IMR-90 (cell line): ENCODE results near the gene AKT3. TPM values are rescaled to one million over a fixed set of nuclear protein-coding genes. Genes with fewer than 3 reads are reported as not detected.

Experiments
- ATAC-seq: fragments of 200-7000 bp; cut with Tn5 transposase; 2 replicates; pipeline ENCODE4 v1.9.1; 2020; ENCODE audit warnings: low read depth, mild to moderate bottlenecking, moderate library complexity
- BruUV-seq: library from RNA; stranded (reverse); fragments of 400-500 nt; replicated peaks from 2 replicates; lab custom pipeline; 2021; lab: Mats Ljungman, UMichigan
- CTCF ChIA-PET: fragments of 300-600 bp; formaldehyde crosslinking; extraction: SDS; loops from one replicate; lab custom pipeline; 2021; ENCODE audit warnings: antibody characterized with exemption; lab: Yijun Ruan, JAX
- POLR2A ChIA-PET: fragments of 300-600 bp; sonication (Branson Sonifier 250); formaldehyde crosslinking; loops from one replicate; lab custom pipeline; 2022; ENCODE audit warnings: antibody characterized with exemption; ENCODE audit not compliant: unreplicated experiment; lab: Charles Lee
- DNase-seq: peaks from one replicate; pipeline ENCODE4 v3.0.0; 2013
- H2AFZ ChIP-seq: replicated peaks from 2 replicates; pipeline ENCODE3; 2013; ENCODE audit warnings: low read length, mild to moderate bottlenecking; ENCODE audit not compliant: poor library complexity
- H2AK5ac ChIP-seq: 2 replicates; pipeline ENCODE4 v1.6.1; 2013; ENCODE audit warnings: low read depth, low read length, inconsistent platforms
- H2AK9ac ChIP-seq: replicated peaks from 2 replicates; pipeline ENCODE3; 2013; ENCODE audit warnings: mild to moderate bottlenecking, low read depth, low read length, moderate library complexity; ENCODE audit not compliant: poor library complexity
- H2BK120ac ChIP-seq: 2 replicates; pipeline ENCODE4 v1.6.1; 2013; ENCODE audit warnings: low read depth, low read length, inconsistent platforms
- H2BK15ac ChIP-seq: 3 replicates; pipeline ENCODE4 v1.6.1; 2013; ENCODE audit warnings: low read depth, low read length, inconsistent platforms
- H2BK20ac ChIP-seq: 2 replicates; pipeline ENCODE4 v1.6.1; 2013; ENCODE audit warnings: low read depth, mild to moderate bottlenecking, inconsistent platforms, low read length, moderate library complexity
- H2BK5ac ChIP-seq: 2 replicates; pipeline ENCODE4 v1.6.1; 2013; ENCODE audit warnings: mild to moderate bottlenecking, low read depth, low read length, inconsistent platforms; ENCODE audit not compliant: poor library complexity, severe bottlenecking
- H3K14ac ChIP-seq: replicated peaks from 2 replicates; pipeline ENCODE4 v1.6.1; 2013; ENCODE audit warnings: low read depth, low read length, inconsistent platforms
- H3K18ac ChIP-seq: 2 replicates; pipeline ENCODE4 v1.6.1; 2013; ENCODE audit warnings: low read depth, low read length, control low read depth
- H3K23ac ChIP-seq: 2 replicates; pipeline ENCODE4 v1.6.1; 2013; ENCODE audit warnings: low read depth, low read length, inconsistent platforms
- H3K27ac ChIP-seq: 2 replicates; pipeline ENCODE4 v1.5.1; 2013; ENCODE audit warnings: mild to moderate bottlenecking, control low read depth, low read length; ENCODE audit not compliant: insufficient read depth
- H3K27me3 ChIP-seq: 2 replicates; pipeline ENCODE4 v1.6.1; 2013; ENCODE audit warnings: low read length; ENCODE audit not compliant: control insufficient read depth, insufficient read depth
- H3K36me3 ChIP-seq: 2 replicates; pipeline ENCODE4 v1.6.1; 2013; ENCODE audit warnings: low read length, mixed read lengths; ENCODE audit not compliant: control insufficient read depth, insufficient read depth
- H3K4ac ChIP-seq: 2 replicates; pipeline ENCODE4 v1.6.1; 2013; ENCODE audit warnings: low read depth, low read length, inconsistent platforms
- H3K4me1 ChIP-seq: 2 replicates; pipeline ENCODE4 v1.6.1; 2013; ENCODE audit warnings: low read length, mixed read lengths; ENCODE audit not compliant: control insufficient read depth, insufficient read depth
- H3K4me2 ChIP-seq: 2 replicates; pipeline ENCODE4 v1.6.1; 2013; ENCODE audit warnings: low read depth, mild to moderate bottlenecking, control low read depth, low read length, moderate library complexity
- H3K4me3 ChIP-seq: 2 replicates; pipeline ENCODE4 v1.5.1; 2013; ENCODE audit warnings: low read depth, mild to moderate bottlenecking, control low read depth, low read length, moderate library complexity; ENCODE audit not compliant: insufficient read depth
- H3K56ac ChIP-seq: 2 replicates; pipeline ENCODE4 v1.6.1; 2013; ENCODE audit warnings: low read length, inconsistent platforms; ENCODE audit not compliant: insufficient read depth; ENCODE audit errors: extremely low read depth
- H3K79me1 ChIP-seq, 2 experiments: 2 replicates each; pipeline ENCODE4 v1.6.1; 2013; ENCODE audit warnings: low read length in 2 of 2, inconsistent platforms in 1 of 2, low read depth in 1 of 2
- H3K9ac ChIP-seq: 2 replicates; pipeline ENCODE4 v1.6.1; 2013; ENCODE audit warnings: low read depth, low read length, control low read depth
- H3K9me1 ChIP-seq: 2 replicates; pipeline ENCODE4 v1.6.1; 2013; ENCODE audit warnings: low read length, inconsistent platforms; ENCODE audit not compliant: insufficient read depth
- H3K9me3 ChIP-seq: 2 replicates; pipeline ENCODE4 v1.6.1; 2013; ENCODE audit warnings: low read length; ENCODE audit not compliant: control insufficient read depth, insufficient read depth
- H4K20me1 ChIP-seq: 2 replicates; pipeline ENCODE4 v1.6.1; 2013; ENCODE audit warnings: low read length, inconsistent platforms; ENCODE audit not compliant: insufficient read depth
- H4K5ac ChIP-seq: 2 replicates; pipeline ENCODE4 v1.6.1; 2013; ENCODE audit warnings: mild to moderate bottlenecking, low read depth, low read length, control low read depth
- H4K8ac ChIP-seq, 2 experiments: 2 replicates each; pipeline ENCODE4 v1.6.1; 2013; ENCODE audit warnings: low read depth in 2 of 2, low read length in 2 of 2, control low read depth in 1 of 2, inconsistent platforms in 1 of 2
- H4K91ac ChIP-seq: 2 replicates; pipeline ENCODE4 v1.6.1; 2013; ENCODE audit warnings: low read depth, low read length, inconsistent platforms; ENCODE audit not compliant: insufficient read depth
- BHLHE40 ChIP-seq: fragments of 150-350 bp; IDR thresholded peaks from 2 replicates; pipeline ENCODE4 v1.6.1; 2016; ENCODE audit warnings: mild to moderate bottlenecking, low read depth, low read length
- CHD1 ChIP-seq: IDR thresholded peaks from 2 replicates; pipeline ENCODE4 v1.6.1; 2012; ENCODE audit warnings: low read depth, low read length, improper control_type of control experiment
- CTCF ChIP-seq: conservative IDR thresholded peaks from 2 replicates; pipeline ENCODE4 v1.5.1; 2012; ENCODE audit warnings: mild to moderate bottlenecking, low read depth, low read length, improper control_type of control experiment
- ELK1 ChIP-seq: fragments of 150-350 bp; IDR thresholded peaks from 2 replicates; pipeline ENCODE4 v1.6.1; 2016; ENCODE audit warnings: low read depth, mild to moderate bottlenecking, low read length, moderate library complexity, borderline replicate concordance
- FOS ChIP-seq: fragments of 150-350 bp; IDR thresholded peaks from 2 replicates; pipeline ENCODE4 v1.6.1; 2016; ENCODE audit warnings: low read depth, low read length
- MAFK ChIP-seq: IDR thresholded peaks from 2 replicates; pipeline ENCODE4 v1.6.1; 2012; ENCODE audit warnings: low read depth, low read length, improper control_type of control experiment
- MAZ ChIP-seq: IDR thresholded peaks from 2 replicates; pipeline ENCODE4 v1.6.1; 2012; ENCODE audit warnings: low read depth, mild to moderate bottlenecking, low read length, improper control_type of control experiment, moderate library complexity, borderline replicate concordance
- NFE2L2 ChIP-seq: fragments of 150-350 bp; IDR thresholded peaks from 2 replicates; pipeline ENCODE4 v1.6.1; 2016; ENCODE audit warnings: low read depth, mild to moderate bottlenecking, low read length
- RAD21 ChIP-seq: IDR thresholded peaks from 2 replicates; pipeline ENCODE4 v1.6.1; 2012; ENCODE audit warnings: low read length, improper control_type of control experiment
- RCOR1 ChIP-seq: IDR thresholded peaks from 2 replicates; pipeline ENCODE4 v1.6.1; 2012; ENCODE audit warnings: mild to moderate bottlenecking, low read length, improper control_type of control experiment; ENCODE audit not compliant: insufficient replicate concordance
- RFX5 ChIP-seq: IDR thresholded peaks from 2 replicates; pipeline ENCODE4 v1.8.0; 2012; ENCODE audit warnings: low read depth, mild to moderate bottlenecking, low read length, moderate library complexity
- SMC3 ChIP-seq: fragments of 150-350 bp; IDR thresholded peaks from 2 replicates; pipeline ENCODE4 v1.6.1; 2016; ENCODE audit warnings: low read depth, mild to moderate bottlenecking, antibody characterized with exemption, low read length, moderate library complexity
- WGBS, 2 experiments: methylation state at CpG; one replicate each; pipeline versions ENCODE4 v1.1.5 to v1.1.7; 2013; ENCODE audit warnings: missing lambda C conversion rate in 2 of 2; ENCODE audit not compliant: insufficient read length in 1 of 2; ENCODE audit errors: extremely low coverage in 2 of 2; 5-methylcytosine and 5-hydroxymethylcytosine counted together
- dilution Hi-C: fragments of 300-500 bp; cut with HindIII; formaldehyde crosslinking; loops from one replicate; pipeline ENCODE4 v1.14.3; 2018; ENCODE audit warnings: low sequenced_read_pairs; ENCODE audit not compliant: unreplicated experiment
- in situ Hi-C: fragments of 300-500 bp; cut with MboI; formaldehyde crosslinking; loops from 3 replicates; pipeline ENCODE4 v1.14.3; 2019; ENCODE audit warnings: low sequenced_read_pairs, inconsistent platforms, mixed read lengths
- intact Hi-C: fragments of 100-400 bp; cut with micrococcal nuclease; formaldehyde crosslinking; loops from 2 replicates; pipeline ENCODE4 v1.10.0; 2022
- polyA plus RNA-seq, 3 experiments: library from polyadenylated mRNA; depleted of rRNA; stranded (reverse); fragments of >200 nt; gene quantifications; 2 replicates each; pipeline ENCODE4 v1.2.3, GENCODE V29; 2012; ENCODE audit warnings: low replicate concordance in 1 of 3
- total RNA-seq: library from RNA; depleted of rRNA; stranded (reverse); fragments of >200 nt; gene quantifications from 2 replicates; pipeline ENCODE4 v1.2.3, GENCODE V29; 2012
- TF ChIP-seq, protein P1 (sequence below): fragments of 150-350 bp; IDR thresholded peaks from 2 replicates; pipeline ENCODE4 v1.6.1; 2017; ENCODE audit warnings: mild to moderate bottlenecking, antibody characterized with exemption, low read length, low read depth

Gene AKT3
- total and polyA plus RNA-seq, 2 of the 4 experiments (the other 2 are of a cell fraction), result 15.2 to 19.4 TPM

DNA sequence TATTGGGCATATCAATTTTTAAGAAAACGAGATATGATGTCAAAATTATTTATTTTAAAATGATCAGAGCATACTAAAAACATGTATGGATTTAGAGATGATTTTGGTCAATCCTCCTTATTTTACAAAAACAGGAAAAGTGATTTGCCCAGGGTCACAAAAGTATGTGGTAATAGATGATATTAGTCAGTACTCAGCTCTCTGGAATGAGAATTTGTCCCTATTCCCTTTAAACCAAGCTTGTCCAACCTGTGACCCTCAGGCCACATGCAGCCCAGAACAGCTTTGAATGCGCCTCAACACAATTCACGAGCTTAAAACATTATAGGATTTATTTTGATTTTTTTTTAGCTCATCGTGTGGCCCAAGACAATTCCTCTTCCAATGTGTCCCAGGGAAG lies 104.7 kb downstream of the AKT3 start:
- no peak overlapping the region for H3K18ac ChIP-seq
- H3K4ac ChIP-seq, result no peak overlapping the region
- TF ChIP-seq MAZ, result no peak
- no peak for TF ChIP-seq MAFK
- TF ChIP-seq, protein P1, sequence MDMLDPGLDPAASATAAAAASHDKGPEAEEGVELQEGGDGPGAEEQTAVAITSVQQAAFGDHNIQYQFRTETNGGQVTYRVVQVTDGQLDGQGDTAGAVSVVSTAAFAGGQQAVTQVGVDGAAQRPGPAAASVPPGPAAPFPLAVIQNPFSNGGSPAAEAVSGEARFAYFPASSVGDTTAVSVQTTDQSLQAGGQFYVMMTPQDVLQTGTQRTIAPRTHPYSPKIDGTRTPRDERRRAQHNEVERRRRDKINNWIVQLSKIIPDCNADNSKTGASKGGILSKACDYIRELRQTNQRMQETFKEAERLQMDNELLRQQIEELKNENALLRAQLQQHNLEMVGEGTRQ, result no peak
- no peak for TF ChIP-seq BHLHE40
- no peak for TF ChIP-seq CHD1
- no peak for TF ChIP-seq RFX5
- TF ChIP-seq CTCF, result no peak
- no peak for TF ChIP-seq ELK1
- no peak for TF ChIP-seq NFE2L2
- no peak for TF ChIP-seq FOS
- no peak for TF ChIP-seq SMC3
- TF ChIP-seq RCOR1, result no peak
- no peak for TF ChIP-seq RAD21
- H3K4me3 ChIP-seq, result no peak overlapping the region
- peaks cover 9% of the 10 kb centered on the region for H3K4me1 ChIP-seq
- 0 out of 2 replicates have a peak overlapping the region, but pooled peaks have one; percentile 12 for H3K23ac ChIP-seq
- ChIA-PET CTCF (interaction anchor here (0.6 kb wide), 1 partner anchor 403 kb away, joined by 4 read pairs; no protein-coding TSS in a partner anchor), POLR2A (interaction anchor here (0.6 kb wide), 1 partner anchor 54 kb away, joined by 3 read pairs; no protein-coding TSS in a partner anchor)
- peaks cover 8 to 38% of the 10 kb centered on the region in 2 experiments; a peak in 3 of 4 replicates for H3K79me1 ChIP-seq
- intact Hi-C loops (loop anchor here (5.0 kb wide), 1 partner anchor 273 kb away; no protein-coding TSS in a partner anchor), dilution Hi-C loops (no loop called here), in situ Hi-C loops (loop anchor here (25.0 kb wide), 1 partner anchor 517 kb away; no protein-coding TSS in a partner anchor)
- no peak overlapping the region for H2BK120ac ChIP-seq
- H2AK9ac ChIP-seq, result no peak overlapping the region
- WGBS, 2 experiments, result no CpG with 5 or more reads among the region's 4 CpGs
- no TSS peak for BruUV-seq
- no peak overlapping the region for H2AK5ac ChIP-seq
- no peak for ATAC-seq
- no peak overlapping the region for H3K27ac ChIP-seq
- no peaks in the 10 kb centered on the region for H3K36me3 ChIP-seq
- H3K4me2 ChIP-seq, result no peak overlapping the region
- no peak overlapping the region for H3K9ac ChIP-seq
- no peak overlapping the region for H2AFZ ChIP-seq
- H3K27me3 ChIP-seq, result no peaks in the 10 kb centered on the region
- H2BK20ac ChIP-seq, result no peak overlapping the region
- no peak overlapping the region for H3K14ac ChIP-seq
- no peaks in the 10 kb centered on the region for H3K9me3 ChIP-seq
- no peaks in the 10 kb centered on the region for H4K20me1 ChIP-seq
- no peaks in the 10 kb centered on the region for H3K9me1 ChIP-seq
- DNase-seq, result peak; percentile 33
- H3K56ac ChIP-seq, result no peak overlapping the region; the same call in 1 of the 2 replicates
- H2BK15ac ChIP-seq, result no peak overlapping the region
- H4K8ac ChIP-seq, result no peak overlapping the region
- H4K5ac ChIP-seq, result no peak overlapping the region
- H4K91ac ChIP-seq, result no peak overlapping the region
- peak overlapping the region; percentile 38 for H2BK5ac ChIP-seq
